Breast epithelium (tissue), 3 donors: ENCODE measurements around the gene CENPK.

Source experiments
- POLR2A ChIP-seq: fragments of 450-650 bp; IDR thresholded peaks from one replicate; pipeline ENCODE4 v1.6.1; 2016; ENCODE audit warnings: antibody characterized with exemption, mild to moderate bottlenecking, moderate library complexity
- TF ChIP-seq, protein P1 (sequence below), 3 donors: fragments of 450-650 bp; IDR thresholded peaks; one replicate each; pipeline ENCODE4 v1.5.1; 2016 to 2017; ENCODE audit warnings: antibody characterized with exemption in 3 of 3, mild to moderate bottlenecking in 3 of 3, moderate library complexity in 3 of 3

DNA sequence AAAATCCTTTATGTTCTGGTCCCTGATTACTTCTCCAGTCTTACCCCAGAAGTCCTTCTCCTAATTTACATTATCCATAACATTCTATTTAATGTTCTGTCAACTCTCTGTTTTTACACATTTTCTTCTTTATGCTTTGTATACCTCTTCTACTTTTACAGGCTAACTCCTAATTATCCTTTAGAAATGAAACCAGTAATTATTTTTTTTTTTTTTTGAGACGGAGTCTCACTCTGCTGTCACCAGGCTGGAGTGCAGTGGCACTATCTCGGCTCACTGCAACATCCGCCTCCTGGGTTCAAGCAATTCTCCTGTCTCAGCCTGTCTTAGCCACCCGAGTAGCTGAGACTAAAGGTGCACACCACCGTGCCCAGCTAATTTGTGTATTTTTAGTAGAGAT, 9.0 kb downstream of the CENPK start:
- TF ChIP-seq, protein P1, sequence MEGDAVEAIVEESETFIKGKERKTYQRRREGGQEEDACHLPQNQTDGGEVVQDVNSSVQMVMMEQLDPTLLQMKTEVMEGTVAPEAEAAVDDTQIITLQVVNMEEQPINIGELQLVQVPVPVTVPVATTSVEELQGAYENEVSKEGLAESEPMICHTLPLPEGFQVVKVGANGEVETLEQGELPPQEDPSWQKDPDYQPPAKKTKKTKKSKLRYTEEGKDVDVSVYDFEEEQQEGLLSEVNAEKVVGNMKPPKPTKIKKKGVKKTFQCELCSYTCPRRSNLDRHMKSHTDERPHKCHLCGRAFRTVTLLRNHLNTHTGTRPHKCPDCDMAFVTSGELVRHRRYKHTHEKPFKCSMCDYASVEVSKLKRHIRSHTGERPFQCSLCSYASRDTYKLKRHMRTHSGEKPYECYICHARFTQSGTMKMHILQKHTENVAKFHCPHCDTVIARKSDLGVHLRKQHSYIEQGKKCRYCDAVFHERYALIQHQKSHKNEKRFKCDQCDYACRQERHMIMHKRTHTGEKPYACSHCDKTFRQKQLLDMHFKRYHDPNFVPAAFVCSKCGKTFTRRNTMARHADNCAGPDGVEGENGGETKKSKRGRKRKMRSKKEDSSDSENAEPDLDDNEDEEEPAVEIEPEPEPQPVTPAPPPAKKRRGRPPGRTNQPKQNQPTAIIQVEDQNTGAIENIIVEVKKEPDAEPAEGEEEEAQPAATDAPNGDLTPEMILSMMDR (IDR thresholded peaks at IDR 0.05) = no peak
- TF ChIP-seq POLR2A = no peak
